ENCODE results near the gene GALNTL6. TPM values are rescaled to one million over a fixed set of nuclear protein-coding genes. Genes with fewer than 3 reads are reported as not detected.

Gene GALNTL6
- total and polyA plus RNA-seq, 7 donors = 0.14 to 2.5 (median 0.42) TPM; not detected in 1

- H3K27me3 ChIP-seq = no peaks in the 10 kb centered on the region
- 89 to 91% methylated on average over 3 of the region's 3 CpGs for WGBS, 2 donors
- no peak overlapping the region for H3K4me3 ChIP-seq
- DNase-seq = no peak
- TF ChIP-seq POLR2AphosphoS5 (IDR thresholded peaks at IDR 0.05) (no peak), POLR2A (IDR thresholded peaks at IDR 0.05) (no peak), EP300 (IDR thresholded peaks at IDR 0.05) (no peak), CTCF (IDR thresholded peaks at IDR 0.05) (no peak)
- no peaks in the 10 kb centered on the region for H3K9me3 ChIP-seq
- H3K27ac ChIP-seq = no peak overlapping the region
- peaks cover 0 to 5% (median 0%) of the 10 kb centered on the region in 4 donors for H3K4me1 ChIP-seq
- no peaks in the 10 kb centered on the region for H3K36me3 ChIP-seq
- intact Hi-C loops (cut with DNase I) = no loop called here
Measured at GRCh38 chr4:172845281-172845680, 1032.1 kb downstream of the GALNTL6 start.

- 63 to 85% methylated on average over 1 of the region's 1 CpG for WGBS, 2 donors
- H3K27me3 ChIP-seq = no peaks in the 10 kb centered on the region
- no peak for DNase-seq
- no peak for TF ChIP-seq POLR2AphosphoS5 (IDR thresholded peaks at IDR 0.05)
- TF ChIP-seq CTCF (IDR thresholded peaks at IDR 0.05) = no peak
- TF ChIP-seq POLR2A (IDR thresholded peaks at IDR 0.05) = no peak
- TF ChIP-seq EP300 (IDR thresholded peaks at IDR 0.05) = no peak
- H3K27ac ChIP-seq = no peak overlapping the region
- intact Hi-C loops (cut with DNase I) = no loop called here
- no peaks in the 10 kb centered on the region for H3K4me1 ChIP-seq
- no peaks in the 10 kb centered on the region for H3K9me3 ChIP-seq
- H3K4me3 ChIP-seq = no peak overlapping the region
- no peaks in the 10 kb centered on the region for H3K36me3 ChIP-seq
Measured at GRCh38 chr4:172850838-172851237, 1037.6 kb downstream of the GALNTL6 start.

- no peaks in the 10 kb centered on the region for H3K36me3 ChIP-seq
- H3K27ac ChIP-seq = no peak overlapping the region
- no peak for TF ChIP-seq CTCF (IDR thresholded peaks at IDR 0.05)
- no peak for TF ChIP-seq EP300 (IDR thresholded peaks at IDR 0.05)
- TF ChIP-seq POLR2AphosphoS5 (IDR thresholded peaks at IDR 0.05) = no peak
- TF ChIP-seq POLR2A (IDR thresholded peaks at IDR 0.05) = no peak
- no peak overlapping the region for H3K4me3 ChIP-seq
- no peaks in the 10 kb centered on the region for H3K27me3 ChIP-seq
- intact Hi-C loops (cut with DNase I) = no loop called here
- H3K9me3 ChIP-seq = no peaks in the 10 kb centered on the region
- no peak for DNase-seq
- no peaks in the 10 kb centered on the region for H3K4me1 ChIP-seq
- 0 to 45% methylated on average over 1 of the region's 1 CpG for WGBS, 2 donors
Measured at GRCh38 chr4:172851534-172851933, 1038.3 kb downstream of the GALNTL6 start.

- TF ChIP-seq EP300 (IDR thresholded peaks at IDR 0.05) (no peak), CTCF (IDR thresholded peaks at IDR 0.05) (no peak), POLR2A (IDR thresholded peaks at IDR 0.05) (no peak), POLR2AphosphoS5 (IDR thresholded peaks at IDR 0.05) (no peak)
- no peaks in the 10 kb centered on the region for H3K4me1 ChIP-seq
- DNase-seq = no peak
- no peaks in the 10 kb centered on the region for H3K36me3 ChIP-seq
- intact Hi-C loops (cut with DNase I) = no loop called here
- no peak overlapping the region for H3K4me3 ChIP-seq
- no peaks in the 10 kb centered on the region for H3K27me3 ChIP-seq
- 93 to 95% methylated on average over 5 of the region's 5 CpGs for WGBS, 2 donors
- H3K9me3 ChIP-seq = no peaks in the 10 kb centered on the region
- no peak overlapping the region for H3K27ac ChIP-seq
Measured at GRCh38 chr4:172857026-172857425, 1043.8 kb downstream of the GALNTL6 start.

GRCh38 chr4:172858731-172859230 lies 1045.6 kb downstream of the GALNTL6 start:
- Histone ChIP-seq H3K27ac (no peak overlapping the region), H3K36me3 (no peaks in the 10 kb centered on the region), H3K4me1 (no peaks in the 10 kb centered on the region), H3K27me3 (no peaks in the 10 kb centered on the region), H3K4me3 (no peak overlapping the region), H3K9me3 (no peaks in the 10 kb centered on the region)
- no peak for TF ChIP-seq EP300 (IDR thresholded peaks at IDR 0.05)
- no peak for TF ChIP-seq POLR2A (IDR thresholded peaks at IDR 0.05)
- no peak for TF ChIP-seq CTCF (IDR thresholded peaks at IDR 0.05)
- no peak for TF ChIP-seq POLR2AphosphoS5 (IDR thresholded peaks at IDR 0.05)
- intact Hi-C loops (cut with DNase I) = no loop called here
- 69 to 83% methylated on average over 3 of the region's 3 CpGs for WGBS, 2 donors
- DNase-seq = no peak
